Measurements from ENCODE around the gene ADAR. TPM values are rescaled to one million over a fixed set of nuclear protein-coding genes. Genes with fewer than 3 reads are reported as not detected.

The ADAR gene
- total and polyA plus RNA-seq, 2 of the 4 experiments (the other 2 are of a cell fraction): 70.9 to 131 TPM

GRCh38 chr1:154621875-154622274, 13.9 kb upstream of the ADAR start:
- H3K27me3 ChIP-seq (ENCODE audit: control insufficient read depth, insufficient read depth, low read length): no peaks in the 10 kb centered on the region
- no peak overlapping the region for H2BK120ac ChIP-seq (ENCODE audit: low read depth, low read length)
- peaks cover 9% of the 10 kb centered on the region for H3K4me1 ChIP-seq (ENCODE audit: control insufficient read depth, insufficient read depth, low read length)
- WGBS, 2 experiments (ENCODE audit: extremely low coverage in 2 of 2, insufficient read length in 1 of 2): no CpG with 5 or more reads among the region's 5 CpGs
- no peak overlapping the region for H3K27ac ChIP-seq (ENCODE audit: insufficient read depth, low read length)
- peaks cover 4% of the 10 kb centered on the region for H3K36me3 ChIP-seq (ENCODE audit: control insufficient read depth, insufficient read depth, low read length)
- POLR2A ChIA-PET (ENCODE audit: unreplicated experiment): no interaction called here
- CTCF ChIA-PET: no interaction called here
- TF ChIP-seq RCOR1 (IDR thresholded peaks at IDR 0.05; ENCODE audit: insufficient replicate concordance, low read length) (no peak), MAFK (IDR thresholded peaks at IDR 0.05; ENCODE audit: low read depth, low read length) (no peak), FOS (IDR thresholded peaks at IDR 0.05; ENCODE audit: low read depth, low read length) (no peak), CTCF (conservative IDR thresholded peaks at IDR 0.05; ENCODE audit: low read depth, low read length) (no peak), POLR2A (IDR thresholded peaks at IDR 0.05; ENCODE audit: low read depth, low read length) (no peak), RAD21 (IDR thresholded peaks at IDR 0.05; ENCODE audit: low read length) (no peak), BHLHE40 (IDR thresholded peaks at IDR 0.05; ENCODE audit: low read depth, low read length) (no peak), CEBPB (IDR thresholded peaks at IDR 0.05; ENCODE audit: low read depth, low read length) (no peak), MAZ (IDR thresholded peaks at IDR 0.05; ENCODE audit: borderline replicate concordance, low read depth, low read length) (no peak), NFE2L2 (IDR thresholded peaks at IDR 0.05; ENCODE audit: low read depth, low read length) (no peak), SMC3 (IDR thresholded peaks at IDR 0.05; ENCODE audit: low read depth, low read length) (no peak), CHD1 (IDR thresholded peaks at IDR 0.05; ENCODE audit: low read depth, low read length) (no peak), RFX5 (IDR thresholded peaks at IDR 0.05; ENCODE audit: low read depth, low read length) (no peak)
- TF ChIP-seq, protein P1, sequence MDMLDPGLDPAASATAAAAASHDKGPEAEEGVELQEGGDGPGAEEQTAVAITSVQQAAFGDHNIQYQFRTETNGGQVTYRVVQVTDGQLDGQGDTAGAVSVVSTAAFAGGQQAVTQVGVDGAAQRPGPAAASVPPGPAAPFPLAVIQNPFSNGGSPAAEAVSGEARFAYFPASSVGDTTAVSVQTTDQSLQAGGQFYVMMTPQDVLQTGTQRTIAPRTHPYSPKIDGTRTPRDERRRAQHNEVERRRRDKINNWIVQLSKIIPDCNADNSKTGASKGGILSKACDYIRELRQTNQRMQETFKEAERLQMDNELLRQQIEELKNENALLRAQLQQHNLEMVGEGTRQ (IDR thresholded peaks at IDR 0.05; ENCODE audit: low read depth, low read length): no peak
- TF ChIP-seq, protein P2, sequence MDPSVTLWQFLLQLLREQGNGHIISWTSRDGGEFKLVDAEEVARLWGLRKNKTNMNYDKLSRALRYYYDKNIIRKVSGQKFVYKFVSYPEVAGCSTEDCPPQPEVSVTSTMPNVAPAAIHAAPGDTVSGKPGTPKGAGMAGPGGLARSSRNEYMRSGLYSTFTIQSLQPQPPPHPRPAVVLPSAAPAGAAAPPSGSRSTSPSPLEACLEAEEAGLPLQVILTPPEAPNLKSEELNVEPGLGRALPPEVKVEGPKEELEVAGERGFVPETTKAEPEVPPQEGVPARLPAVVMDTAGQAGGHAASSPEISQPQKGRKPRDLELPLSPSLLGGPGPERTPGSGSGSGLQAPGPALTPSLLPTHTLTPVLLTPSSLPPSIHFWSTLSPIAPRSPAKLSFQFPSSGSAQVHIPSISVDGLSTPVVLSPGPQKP (IDR thresholded peaks at IDR 0.05; ENCODE audit: borderline replicate concordance, low read depth, low read length): no peak
- intact Hi-C loops (cut with micrococcal nuclease) (no loop called here), in situ Hi-C loops (cut with MboI; ENCODE audit: low sequenced_read_pairs) (no loop called here), dilution Hi-C loops (cut with HindIII; ENCODE audit: low sequenced_read_pairs, unreplicated experiment) (no loop called here)
- peaks cover 13% of the 10 kb centered on the region for H3K9me1 ChIP-seq (ENCODE audit: insufficient read depth, low read length)
- no peak overlapping the region for H2BK5ac ChIP-seq (ENCODE audit: low read depth, low read length, poor library complexity, severe bottlenecking)
- H4K5ac ChIP-seq (ENCODE audit: low read depth, low read length): no peak overlapping the region
- H2AFZ ChIP-seq (replicated peaks; ENCODE audit: low read length, poor library complexity): no peak overlapping the region
- ATAC-seq (ENCODE audit: low read depth) (no peak), DNase-seq (no peak)
- H4K91ac ChIP-seq (ENCODE audit: insufficient read depth, low read depth, low read length): no peak overlapping the region
- H3K23ac ChIP-seq (ENCODE audit: low read depth, low read length): no peak overlapping the region
- no peak overlapping the region for H4K8ac ChIP-seq (ENCODE audit: low read depth in 2 of 2, low read length in 2 of 2)
- no peak overlapping the region for H3K56ac ChIP-seq (ENCODE audit: extremely low read depth, insufficient read depth, low read length)
- H3K79me1 ChIP-seq (ENCODE audit: low read depth in 1 of 2, low read length in 2 of 2): peaks cover 26 to 70% of the 10 kb centered on the region in 2 experiments
- H3K4me3 ChIP-seq (ENCODE audit: insufficient read depth, low read depth, low read length): no peak overlapping the region
- H3K4me2 ChIP-seq (ENCODE audit: low read depth, low read length): no peak overlapping the region
- H3K9ac ChIP-seq (ENCODE audit: low read depth, low read length): no peak overlapping the region
- H2AK9ac ChIP-seq (replicated peaks; ENCODE audit: low read depth, low read length, poor library complexity): no peak overlapping the region
- peaks cover 69% of the 10 kb centered on the region for H4K20me1 ChIP-seq (ENCODE audit: insufficient read depth, low read length)
- H3K14ac ChIP-seq (replicated peaks; ENCODE audit: low read depth, low read length): no peak overlapping the region
- no peaks in the 10 kb centered on the region for H3K9me3 ChIP-seq (ENCODE audit: control insufficient read depth, insufficient read depth, low read length)
- no peak overlapping the region for H3K18ac ChIP-seq (ENCODE audit: low read depth, low read length)
- no TSS peak for BruUV-seq (replicated peaks)
- no peak overlapping the region for H3K4ac ChIP-seq (ENCODE audit: low read depth, low read length)
- H2AK5ac ChIP-seq (ENCODE audit: low read depth, low read length): no peak overlapping the region; the same call in 1 of the 2 replicates
- no peak overlapping the region for H2BK20ac ChIP-seq (ENCODE audit: low read depth, low read length)
- H2BK15ac ChIP-seq (ENCODE audit: low read depth, low read length): no peak overlapping the region
